HG03139 (cell line): Measurements from ENCODE around the gene PCK2.
"Not testable (repeated sequence)": the region's sequence is repeated elsewhere in the genome, so short reads cannot be mapped to it uniquely, and the experiment has no call there.

ENCODE experiments used
- ATAC-seq: cut with Tn5 transposase; IDR thresholded peaks from one replicate; pipeline ENCODE4 v1.9.1; 2021; ENCODE audit not compliant: unreplicated experiment

PCK2 gene

DNA sequence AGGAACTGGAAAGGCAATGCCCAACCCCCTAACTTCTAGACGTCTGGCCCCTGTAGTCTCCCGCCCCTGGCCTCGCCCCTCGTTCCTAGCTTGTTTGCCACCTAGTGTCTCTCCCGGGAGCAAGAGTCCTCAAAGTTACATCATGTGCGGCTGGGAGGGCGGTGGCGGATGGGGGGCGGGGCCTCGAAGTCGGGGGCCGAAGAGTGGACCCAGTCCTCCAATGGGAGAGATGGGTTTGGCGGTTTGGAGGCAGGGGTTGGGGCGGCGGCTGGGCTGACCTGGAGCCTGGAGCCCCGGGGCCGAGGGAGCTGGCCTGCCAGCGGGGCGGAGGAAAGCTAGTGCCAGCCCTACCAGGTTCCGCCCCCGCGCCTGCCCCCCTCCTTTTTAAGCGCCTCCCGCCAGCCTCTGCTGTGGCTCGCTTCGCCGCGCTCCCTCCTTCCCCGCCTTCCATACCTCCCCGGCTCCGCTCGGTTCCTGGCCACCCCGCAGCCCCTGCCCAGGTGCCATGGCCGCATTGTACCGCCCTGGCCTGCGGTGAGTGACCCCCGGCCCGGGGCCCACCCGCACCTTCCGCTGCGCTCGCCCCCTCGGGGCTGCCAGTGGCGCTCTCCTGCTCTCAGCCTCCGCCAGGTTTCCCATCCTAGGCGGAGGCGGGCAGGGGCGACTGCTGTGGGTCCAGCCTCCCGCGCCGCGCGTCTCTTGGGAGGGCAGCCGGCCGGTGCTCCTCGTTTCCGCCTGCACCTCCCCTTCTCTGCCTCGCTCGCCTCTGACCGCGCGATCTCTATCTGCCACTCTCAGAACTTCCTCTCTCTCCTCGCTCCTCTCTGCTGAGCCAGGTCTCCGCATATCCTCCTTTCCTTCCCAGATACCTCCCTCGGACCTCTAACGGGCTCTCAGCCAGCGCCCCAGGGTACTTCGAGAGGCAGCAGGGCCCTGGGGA, at the start of gene PCK2:
Gene PCK2 (plus strand): TSS at position 411 of the 940 bp plus-strand sequence. CDS start 95 bp downstream, at position 506.
- peak; percentile 39 for ATAC-seq

DNA sequence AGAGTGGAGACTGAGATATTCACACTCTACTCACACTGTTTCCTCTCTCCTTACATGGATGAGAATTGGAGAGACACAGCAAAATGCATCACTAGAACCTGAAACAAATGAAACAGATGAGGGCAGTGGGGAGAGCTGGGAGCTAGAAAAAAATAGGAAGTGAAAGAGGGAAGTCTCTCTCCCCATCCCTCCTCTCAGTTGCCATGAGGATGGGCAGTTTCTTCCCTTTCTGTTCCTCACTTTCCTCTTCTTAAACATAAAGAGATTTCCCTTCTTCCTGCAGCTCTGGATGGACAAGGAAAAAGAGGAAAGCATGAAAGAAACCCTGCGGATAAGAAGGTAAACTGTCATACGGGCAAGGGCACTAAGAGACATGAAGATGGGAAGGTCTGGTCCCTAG, 45.1 kb upstream of the PCK2 start:
- ATAC-seq = not testable (repeated sequence)

DNA sequence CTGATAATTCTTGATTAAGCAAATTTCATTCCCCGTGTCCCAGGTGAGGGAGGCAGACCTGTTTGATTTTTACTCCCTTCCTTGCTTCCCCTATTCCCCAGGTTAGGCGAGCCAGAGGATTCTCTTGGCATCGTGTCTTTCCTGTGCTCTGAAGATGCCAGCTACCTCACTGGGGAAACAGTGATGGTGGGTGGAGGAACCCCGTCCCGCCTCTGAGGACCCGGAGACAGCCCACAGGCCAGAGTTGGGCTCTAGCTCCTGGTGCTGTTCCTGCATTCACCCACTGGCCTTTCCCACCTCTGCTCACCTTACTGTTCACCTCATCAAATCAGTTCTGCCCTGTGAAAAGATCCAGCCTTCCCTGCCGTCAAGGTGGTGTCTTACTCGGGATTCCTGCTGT, 43.4 kb upstream of the PCK2 start:
- not testable (repeated sequence) for ATAC-seq

DNA sequence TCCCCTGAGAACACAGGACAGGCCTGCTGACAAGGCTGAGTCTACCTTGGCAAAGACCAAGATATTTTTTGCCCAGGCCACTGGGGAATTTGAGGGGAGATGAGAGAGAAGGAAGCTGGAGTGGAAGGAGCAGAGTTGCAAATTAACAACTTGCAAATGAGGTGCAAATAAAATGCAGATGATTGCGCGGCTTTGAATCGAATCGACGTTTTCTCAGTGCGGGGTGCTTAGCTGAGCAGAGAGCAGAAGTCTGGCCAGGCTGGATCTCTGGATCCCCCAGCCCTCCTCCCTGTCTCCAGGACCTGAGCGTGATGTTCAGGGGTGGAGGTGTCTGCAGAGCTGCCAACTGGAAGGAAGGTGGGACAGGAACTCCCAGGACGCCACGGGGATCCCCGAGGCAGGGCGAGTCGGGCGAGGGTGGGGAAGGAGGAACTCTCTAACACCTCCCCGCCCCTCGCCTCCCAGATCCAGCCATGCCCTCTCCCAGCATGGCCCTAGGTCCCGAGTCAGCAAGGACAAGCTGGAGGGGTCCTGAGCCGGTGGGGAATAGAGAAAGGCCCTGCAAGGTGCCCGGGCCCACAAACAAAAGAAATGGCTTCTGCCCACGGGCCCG, 42.8 kb upstream of the PCK2 start:
- peak; percentile 13 for ATAC-seq

DNA sequence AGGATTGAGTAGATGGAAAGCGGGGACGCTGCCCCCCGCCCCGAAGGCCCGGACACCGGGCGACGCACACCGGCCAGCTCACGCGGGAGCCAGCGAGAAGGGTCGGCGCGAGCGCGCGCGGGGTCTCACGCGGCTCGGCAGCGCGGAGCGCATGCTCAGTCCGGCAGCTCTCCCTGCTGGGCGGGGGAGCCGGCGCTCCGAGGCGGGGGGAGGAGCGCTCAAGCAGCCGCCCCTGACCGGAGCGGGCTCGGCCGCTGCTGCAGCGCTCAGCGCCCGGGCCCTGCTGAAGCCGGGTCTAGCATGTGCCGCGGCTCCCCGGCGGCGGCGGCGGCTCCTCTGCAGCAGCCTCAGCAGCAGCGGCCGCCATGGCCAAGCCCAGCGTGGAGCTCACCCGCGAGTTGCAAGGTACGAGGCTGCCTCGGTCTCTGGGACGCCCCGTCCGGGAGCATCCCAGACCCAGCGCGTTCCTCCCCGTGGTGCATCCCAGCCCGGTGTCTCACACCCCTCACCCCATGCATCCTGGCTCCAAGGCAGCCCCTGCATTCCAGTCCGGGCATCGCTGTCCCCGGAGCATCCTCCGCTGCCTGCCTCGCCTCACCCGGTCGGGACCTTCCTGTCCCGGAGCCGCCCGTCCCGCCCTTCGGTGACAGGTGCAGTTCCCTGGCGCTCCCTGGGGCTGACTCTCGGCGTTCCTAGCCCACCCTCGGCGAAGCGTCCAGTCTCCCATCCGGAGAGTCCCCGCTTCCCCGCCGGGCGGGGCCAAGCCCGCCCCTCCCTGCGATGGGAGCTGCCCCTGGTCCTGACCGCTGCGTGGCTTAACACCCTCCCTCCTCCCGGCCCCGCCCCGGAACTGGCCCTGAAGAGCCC, 42.1 kb upstream of the PCK2 start, which contains the start of gene CARMIL3:
Gene CARMIL3 (plus strand): TSS at position 221 of the 867 bp plus-strand sequence. CDS start 145 bp downstream, at position 366.
- ATAC-seq = peak; percentile 54

DNA sequence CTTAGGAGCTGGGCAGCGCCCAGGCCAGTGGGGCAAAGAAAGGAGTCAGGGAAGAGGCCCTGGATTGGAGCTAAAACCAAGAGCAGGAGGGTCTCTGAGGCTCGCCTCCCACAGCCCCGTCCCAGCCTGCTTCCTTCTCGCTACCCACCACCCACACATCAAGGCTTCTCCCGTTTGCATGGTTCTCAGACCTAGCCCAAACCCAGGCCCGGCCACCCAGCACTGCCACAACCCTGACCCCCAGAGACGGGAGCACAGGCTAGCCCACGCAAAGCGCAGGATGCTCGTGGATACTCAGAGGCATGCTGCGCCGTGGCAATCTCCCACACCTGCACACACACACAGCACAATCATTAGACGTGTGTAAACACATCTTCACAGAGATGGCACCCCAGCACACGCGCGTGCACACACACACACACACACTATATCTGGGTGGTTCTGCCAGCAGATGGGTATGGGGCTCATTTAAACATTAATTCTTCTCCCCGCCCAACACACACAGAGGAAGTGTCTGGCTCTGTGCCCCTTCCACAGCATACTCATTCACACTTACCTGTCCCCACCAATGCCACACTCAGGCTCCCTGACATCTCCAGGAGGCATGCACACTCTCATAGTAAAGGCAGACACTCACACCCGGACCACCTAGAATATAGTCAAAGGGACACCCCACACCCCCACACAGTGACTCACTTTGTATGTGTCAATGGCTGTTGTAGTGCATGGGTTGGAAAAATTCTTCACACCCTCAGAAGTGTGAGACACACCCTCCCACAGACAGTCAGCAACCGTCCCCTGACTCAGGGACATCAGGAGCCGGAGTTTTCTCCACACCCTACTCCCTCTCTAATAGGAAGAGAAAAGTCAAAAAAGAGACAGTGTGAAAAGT, 41.2 kb upstream of the PCK2 start:
- ATAC-seq = no peak

DNA sequence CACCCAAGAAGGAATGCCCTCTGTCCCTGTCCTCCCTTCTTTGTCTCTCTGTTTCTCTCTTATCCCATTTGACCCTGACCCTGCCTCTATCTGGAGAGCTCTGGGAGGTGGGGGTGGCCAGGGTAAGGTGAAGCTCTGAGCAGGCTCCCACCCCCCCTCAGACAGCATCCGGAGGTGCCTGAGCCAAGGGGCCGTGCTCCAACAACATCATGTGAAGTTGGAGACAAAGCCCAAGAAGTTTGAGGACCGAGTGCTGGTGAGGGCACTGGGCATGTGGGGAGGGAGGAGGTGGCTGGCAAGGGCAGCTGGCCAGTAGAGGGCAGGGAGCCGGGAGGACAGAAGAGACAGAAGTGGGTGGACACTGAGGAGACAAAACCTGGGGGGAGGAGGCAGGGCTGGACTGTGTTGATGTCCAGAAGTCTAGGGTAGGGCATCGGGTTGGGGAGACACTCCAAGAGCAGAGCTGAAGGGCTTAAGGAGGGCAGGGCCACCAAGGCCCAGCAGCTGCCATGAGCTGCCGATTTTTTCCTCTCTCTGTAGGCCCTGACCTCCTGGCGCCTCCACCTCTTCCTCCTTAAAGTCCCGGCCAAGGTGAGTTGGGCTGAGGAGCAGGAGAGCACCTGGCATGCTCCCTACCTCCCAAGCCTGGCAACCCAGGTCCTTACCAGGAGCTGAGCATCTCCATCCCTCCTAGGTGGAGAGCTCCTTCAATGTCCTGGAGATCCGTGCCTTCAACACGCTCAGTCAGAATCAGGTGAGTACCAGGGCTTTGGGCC, 40.4 kb upstream of the PCK2 start:
- ATAC-seq = no peak

DNA sequence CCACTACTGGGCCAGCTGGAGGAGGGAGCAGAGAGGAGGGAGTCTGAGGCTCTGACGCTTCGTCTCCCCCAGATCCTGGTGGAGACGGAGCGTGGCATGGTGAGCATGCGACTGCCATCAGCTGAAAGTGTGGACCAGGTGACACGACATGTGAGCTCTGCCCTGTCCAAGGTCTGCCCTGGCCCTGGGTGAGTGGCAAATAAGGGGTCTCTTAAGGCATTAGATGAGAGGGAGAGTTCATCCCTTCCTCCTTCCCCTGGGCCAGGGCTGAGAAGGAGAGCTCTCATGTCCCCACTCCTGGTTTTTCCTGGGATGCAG, 39.8 kb upstream of the PCK2 start:
- ATAC-seq = no peak

DNA sequence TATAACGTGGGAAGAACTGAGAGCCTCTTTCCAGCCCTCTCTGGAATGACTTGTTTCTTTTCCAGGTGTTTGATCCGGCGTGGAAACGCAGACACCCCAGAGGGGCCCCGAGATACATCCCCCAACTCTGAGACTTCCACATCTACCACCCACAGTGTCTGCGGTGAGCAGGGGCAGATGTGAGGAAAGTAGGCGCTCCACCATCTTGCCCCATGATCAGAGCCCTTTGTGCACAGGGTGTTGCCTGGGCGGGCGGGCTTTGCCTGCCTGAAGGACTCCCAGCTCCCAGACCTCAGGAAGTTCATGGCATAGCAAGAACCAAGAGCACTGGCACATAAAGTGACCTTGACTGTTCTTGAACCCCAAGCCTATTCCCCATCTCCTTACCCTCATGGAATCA, 39.5 kb upstream of the PCK2 start:
- ATAC-seq = no peak

DNA sequence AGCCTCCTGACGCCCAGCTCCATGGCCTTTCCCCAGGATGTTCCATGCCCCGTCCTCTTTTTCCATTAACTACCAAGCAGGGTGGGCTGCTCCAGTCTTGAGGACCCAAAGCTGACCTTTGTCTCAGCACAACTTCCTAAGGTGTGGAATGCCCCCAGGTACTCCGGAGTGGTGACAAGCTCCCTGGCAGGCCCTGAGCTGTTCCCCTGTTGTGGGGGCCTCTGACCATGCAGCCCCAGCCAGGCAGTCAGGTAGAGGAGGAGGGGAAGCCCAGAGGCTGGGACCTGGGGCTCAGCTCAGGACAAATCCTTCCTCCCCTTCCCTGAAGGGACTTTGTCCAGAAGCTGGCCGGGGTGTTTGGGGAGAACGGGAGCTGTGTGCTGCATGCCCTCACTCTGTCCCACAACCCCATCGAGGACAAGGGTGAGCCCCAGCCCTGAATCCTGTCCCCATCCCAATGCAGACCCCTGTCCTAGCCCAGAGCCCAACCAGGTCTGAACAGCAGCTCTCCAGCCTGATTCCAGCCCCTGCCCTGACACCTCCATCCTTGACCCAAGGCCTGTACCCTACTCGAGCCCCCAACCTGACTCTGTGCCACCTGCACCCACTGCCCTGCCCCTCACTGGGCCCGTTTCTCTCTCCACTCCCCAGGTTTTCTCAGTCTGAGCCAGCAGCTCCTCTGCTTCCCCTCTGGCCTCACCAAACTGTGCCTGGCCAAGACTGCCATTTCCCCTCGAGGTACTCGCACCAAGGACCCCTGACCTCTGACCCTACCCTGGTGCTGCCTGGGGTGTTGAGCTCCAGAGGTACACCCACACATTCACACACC, 37.9 kb upstream of the PCK2 start:
- ATAC-seq = no peak

DNA sequence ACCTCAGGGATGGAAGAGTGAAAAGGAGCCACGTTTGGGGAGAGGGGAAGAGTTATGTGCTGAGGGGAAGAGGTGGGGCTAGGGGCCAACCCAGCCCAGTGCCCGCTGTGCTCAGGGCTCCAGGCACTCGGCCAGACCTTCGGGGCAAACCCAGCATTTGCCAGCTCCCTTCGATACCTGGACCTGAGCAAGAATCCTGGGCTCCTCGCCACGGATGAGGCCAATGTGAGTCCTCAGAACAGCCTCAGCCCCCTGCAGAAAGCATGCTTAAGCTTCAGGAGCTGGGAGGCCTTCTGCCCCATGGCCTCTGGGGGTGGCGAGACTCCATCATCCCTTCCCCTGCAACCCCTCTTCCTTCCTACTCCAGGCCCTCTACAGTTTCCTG, 37.3 kb upstream of the PCK2 start:
- ATAC-seq = no peak

DNA sequence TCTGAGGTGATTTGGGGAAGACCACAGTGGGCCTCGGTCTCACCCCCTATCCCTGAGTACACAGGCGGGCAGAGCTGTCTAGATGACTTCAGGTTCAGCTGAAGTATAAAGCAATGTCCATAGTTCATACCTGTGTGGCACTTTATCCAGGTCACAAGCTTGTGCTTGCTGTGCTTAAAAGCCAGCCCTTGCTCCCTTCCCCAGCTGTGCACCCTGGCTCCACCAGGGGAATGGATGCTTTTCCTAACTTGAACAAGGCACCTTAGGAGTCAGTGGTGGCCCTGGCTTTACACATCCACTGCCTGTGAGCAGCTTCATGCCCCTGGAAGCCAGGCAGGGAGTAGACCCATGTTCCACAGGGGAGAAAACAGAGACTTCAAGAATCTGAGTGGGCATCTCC, 36.8 kb upstream of the PCK2 start:
- ATAC-seq = no peak

DNA sequence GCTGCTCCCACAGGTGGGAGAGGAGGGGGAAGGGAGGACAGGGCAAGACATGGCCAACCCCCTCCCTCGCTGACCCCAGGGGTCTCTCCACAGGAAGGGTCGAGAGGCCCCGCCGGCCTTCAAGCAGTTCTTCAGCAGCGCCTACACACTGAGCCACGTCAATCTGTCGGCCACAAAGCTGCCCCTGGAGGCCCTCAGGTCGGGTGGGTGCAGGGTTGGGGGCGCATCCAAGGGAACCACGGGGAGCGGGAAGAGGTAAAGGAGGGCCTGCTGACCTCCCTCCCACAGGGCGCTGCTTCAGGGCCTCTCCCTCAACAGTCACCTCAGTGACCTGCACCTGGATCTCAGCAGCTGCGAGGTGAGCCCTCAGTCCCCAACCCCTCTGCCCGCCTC, 36.2 kb upstream of the PCK2 start:
- ATAC-seq = no peak

DNA sequence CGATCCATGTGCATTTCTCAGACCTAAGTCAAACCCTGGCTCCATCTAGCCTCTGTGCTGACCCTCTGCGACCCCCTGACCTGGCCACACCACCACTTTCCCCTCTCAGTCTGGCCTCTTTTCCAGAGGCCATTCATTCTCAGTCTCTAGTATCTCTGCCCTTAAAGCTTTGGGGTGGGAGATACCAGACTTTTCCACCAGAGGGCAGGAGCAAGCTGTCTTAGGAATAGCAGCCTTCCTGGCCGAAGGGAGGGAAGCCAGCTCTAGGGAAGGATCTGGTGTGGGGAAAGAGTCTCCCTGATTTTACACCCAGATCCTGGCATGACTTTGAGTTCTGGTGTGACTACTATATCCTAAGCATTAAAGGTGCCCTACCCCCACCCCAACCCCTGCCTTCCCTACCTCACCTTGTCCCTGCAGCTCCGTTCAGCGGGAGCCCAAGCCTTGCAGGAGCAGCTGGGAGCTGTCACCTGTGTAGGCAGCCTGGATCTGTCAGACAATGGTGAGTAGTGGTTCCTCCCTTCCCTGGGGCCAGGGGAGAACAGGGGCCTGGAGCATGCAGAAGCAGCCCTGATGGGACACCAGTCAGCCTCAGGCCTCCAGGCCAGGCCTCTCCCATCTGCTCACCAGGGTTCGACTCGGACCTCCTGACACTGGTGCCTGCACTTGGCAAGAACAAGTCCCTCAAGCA, 35.7 kb upstream of the PCK2 start:
- no peak for ATAC-seq

DNA sequence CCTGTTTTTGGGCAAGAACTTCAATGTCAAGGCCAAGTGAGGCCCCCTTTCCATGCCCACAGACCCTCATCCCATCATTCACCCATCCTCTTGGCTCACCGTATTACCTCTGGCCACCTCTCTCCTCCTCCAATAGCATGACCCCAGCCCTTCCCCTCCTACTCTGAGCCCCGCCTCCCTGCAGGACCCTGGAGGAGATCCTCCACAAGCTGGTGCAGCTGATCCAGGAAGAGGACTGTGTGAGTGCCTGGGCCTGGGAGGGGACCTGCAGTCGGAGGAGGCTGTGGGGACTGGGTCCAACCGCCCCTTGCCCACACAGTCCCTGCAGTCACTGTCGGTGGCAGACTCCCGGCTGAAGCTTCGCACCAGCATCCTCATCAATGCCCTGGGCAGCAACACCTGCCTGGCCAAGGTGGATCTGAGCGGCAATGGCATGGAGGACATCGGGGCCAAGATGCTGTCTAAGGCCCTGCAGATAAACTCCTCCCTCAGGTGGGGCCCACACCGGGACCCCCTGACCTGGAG, 35.1 kb upstream of the PCK2 start:
- ATAC-seq = no peak

DNA sequence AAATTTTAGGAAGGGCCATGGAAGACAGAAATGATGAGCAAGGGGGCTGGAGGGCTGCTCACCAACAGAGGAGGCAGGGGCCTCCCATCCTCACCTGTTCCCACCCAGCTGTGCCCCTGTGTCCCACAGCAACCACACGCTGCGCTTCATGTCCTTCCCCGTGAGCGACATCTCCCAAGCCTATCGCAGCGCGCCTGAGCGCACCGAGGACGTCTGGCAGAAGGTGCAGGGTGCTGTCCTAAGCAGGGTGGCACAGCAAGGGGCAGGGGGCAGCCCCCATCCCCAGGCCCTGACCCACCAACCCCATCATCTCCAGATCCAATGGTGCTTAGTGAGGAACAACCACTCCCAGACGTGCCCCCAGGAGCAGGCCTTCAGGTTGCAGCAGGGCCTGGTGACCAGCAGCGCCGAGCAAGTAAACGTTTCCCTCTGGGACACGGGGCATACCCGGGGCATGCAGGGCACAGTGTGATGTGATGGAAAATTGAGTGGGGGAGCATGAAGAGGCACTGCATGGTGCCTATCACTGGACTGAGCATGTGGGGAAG, 34.2 kb upstream of the PCK2 start:
- ATAC-seq = no peak

DNA sequence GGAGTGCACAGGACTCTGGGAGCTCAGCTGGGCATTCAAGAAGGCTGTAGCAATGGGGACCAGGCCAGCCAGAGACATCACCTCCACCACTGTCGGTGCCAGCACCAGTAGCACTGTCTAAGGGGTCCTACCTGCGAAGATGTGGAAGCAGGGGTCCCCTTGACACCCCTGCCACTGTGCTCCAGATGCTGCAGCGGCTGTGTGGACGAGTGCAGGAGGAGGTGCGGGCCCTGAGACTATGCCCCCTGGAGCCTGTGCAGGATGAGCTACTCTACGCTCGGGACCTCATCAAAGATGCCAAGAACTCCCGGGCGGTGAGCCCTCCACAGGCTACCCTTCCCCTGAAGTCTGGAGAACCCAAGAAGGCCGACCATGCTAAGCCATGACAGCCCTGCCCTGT, 33.7 kb upstream of the PCK2 start:
- ATAC-seq = no peak
